ENCODE results near the gene MEGF6.

DNA sequence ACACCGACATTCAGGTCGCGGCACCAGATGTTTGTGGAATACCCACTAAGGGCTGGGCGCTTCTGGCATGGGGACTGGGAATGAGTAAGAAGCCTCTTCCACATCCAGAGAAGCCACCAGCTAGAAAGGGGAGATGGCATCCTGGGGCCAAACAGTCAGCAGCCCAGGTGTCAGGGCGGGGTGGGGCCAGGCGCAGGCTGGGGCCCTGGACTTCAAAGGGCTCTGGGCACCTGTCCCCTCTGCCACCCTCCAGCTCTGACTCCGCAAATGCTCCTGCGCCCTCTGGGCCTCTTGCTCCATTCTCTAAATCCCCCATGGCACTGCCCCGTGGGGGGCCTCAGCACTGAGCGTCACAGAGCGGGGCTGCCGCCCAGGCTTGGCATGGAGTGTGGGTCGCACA is 70.4 kb downstream of the MEGF6 start:
- no peak for TF ChIP-seq EZH2 (IDR thresholded peaks at IDR 0.05; ENCODE audit: low read depth, low read length, severe bottlenecking)
- TF ChIP-seq, protein P1, sequence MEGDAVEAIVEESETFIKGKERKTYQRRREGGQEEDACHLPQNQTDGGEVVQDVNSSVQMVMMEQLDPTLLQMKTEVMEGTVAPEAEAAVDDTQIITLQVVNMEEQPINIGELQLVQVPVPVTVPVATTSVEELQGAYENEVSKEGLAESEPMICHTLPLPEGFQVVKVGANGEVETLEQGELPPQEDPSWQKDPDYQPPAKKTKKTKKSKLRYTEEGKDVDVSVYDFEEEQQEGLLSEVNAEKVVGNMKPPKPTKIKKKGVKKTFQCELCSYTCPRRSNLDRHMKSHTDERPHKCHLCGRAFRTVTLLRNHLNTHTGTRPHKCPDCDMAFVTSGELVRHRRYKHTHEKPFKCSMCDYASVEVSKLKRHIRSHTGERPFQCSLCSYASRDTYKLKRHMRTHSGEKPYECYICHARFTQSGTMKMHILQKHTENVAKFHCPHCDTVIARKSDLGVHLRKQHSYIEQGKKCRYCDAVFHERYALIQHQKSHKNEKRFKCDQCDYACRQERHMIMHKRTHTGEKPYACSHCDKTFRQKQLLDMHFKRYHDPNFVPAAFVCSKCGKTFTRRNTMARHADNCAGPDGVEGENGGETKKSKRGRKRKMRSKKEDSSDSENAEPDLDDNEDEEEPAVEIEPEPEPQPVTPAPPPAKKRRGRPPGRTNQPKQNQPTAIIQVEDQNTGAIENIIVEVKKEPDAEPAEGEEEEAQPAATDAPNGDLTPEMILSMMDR (IDR thresholded peaks at IDR 0.05; ENCODE audit: control extremely low read depth in 1 of 3, insufficient read depth in 1 of 3, low read depth in 1 of 3, low read length in 3 of 3), result no peak
- no peak for TF ChIP-seq RAD21 (IDR thresholded peaks at IDR 0.05 in 1 of 2, conservative IDR thresholded peaks at IDR 0.05 in 1 of 2; ENCODE audit: low read depth in 2 of 2, low read length in 2 of 2)
- no peak for TF ChIP-seq TCF12 (IDR thresholded peaks at IDR 0.05; ENCODE audit: low read depth, low read length)

Data from H1 (cell line).